ENCODE measurements around the gene TADA2A.
"Not testable (repeated sequence)": the region's sequence is repeated elsewhere in the genome, so short reads cannot be mapped to it uniquely, and the experiment has no call there.

GRCh38 chr17:37405522-37405921, 1.2 kb upstream of the TADA2A start:
- TF ChIP-seq, protein P1, sequence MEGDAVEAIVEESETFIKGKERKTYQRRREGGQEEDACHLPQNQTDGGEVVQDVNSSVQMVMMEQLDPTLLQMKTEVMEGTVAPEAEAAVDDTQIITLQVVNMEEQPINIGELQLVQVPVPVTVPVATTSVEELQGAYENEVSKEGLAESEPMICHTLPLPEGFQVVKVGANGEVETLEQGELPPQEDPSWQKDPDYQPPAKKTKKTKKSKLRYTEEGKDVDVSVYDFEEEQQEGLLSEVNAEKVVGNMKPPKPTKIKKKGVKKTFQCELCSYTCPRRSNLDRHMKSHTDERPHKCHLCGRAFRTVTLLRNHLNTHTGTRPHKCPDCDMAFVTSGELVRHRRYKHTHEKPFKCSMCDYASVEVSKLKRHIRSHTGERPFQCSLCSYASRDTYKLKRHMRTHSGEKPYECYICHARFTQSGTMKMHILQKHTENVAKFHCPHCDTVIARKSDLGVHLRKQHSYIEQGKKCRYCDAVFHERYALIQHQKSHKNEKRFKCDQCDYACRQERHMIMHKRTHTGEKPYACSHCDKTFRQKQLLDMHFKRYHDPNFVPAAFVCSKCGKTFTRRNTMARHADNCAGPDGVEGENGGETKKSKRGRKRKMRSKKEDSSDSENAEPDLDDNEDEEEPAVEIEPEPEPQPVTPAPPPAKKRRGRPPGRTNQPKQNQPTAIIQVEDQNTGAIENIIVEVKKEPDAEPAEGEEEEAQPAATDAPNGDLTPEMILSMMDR (optimal IDR thresholded peaks at IDR 0.05 in 1 of 3, IDR thresholded peaks at IDR 0.05 in 1 of 3, conservative IDR thresholded peaks at IDR 0.05 in 1 of 3; ENCODE audit: extremely low read depth in 1 of 3, insufficient read depth in 2 of 3, low read length in 3 of 3): not testable (repeated sequence)
- not testable (repeated sequence) for TF ChIP-seq EZH2 (IDR thresholded peaks at IDR 0.05; ENCODE audit: low read length)

Data from keratinocyte (primary cell).